Heart left ventricle (tissue), 13 donors: ENCODE data around the gene ZNF423.

Source experiments
- POLR2A ChIP-seq, 2 donors: fragments of 450-650 bp; IDR thresholded peaks; one replicate each; pipeline ENCODE4 v1.6.1; 2017; ENCODE audit warnings: antibody characterized with exemption in 2 of 2, mild to moderate bottlenecking in 2 of 2, moderate library complexity in 2 of 2
- TF ChIP-seq, protein P1 (sequence below), 12 donors: fragments of 200-600 bp; sonication (generic) in 4 of 12; IDR thresholded peaks; one replicate each; pipeline versions ENCODE4 v1.5.0 to v1.8.0; 2018 to 2022; ENCODE audit warnings: antibody characterized with exemption in 12 of 12, mild to moderate bottlenecking in 5 of 12
- donor health status: ischemic (EF 13 %, LVEDD 7.1; RV severe dilation, severe dysfunction).
- donor health status: DM: no; HTN: yes; CAD: no.
- donor health status: DM: no; HTN: no; CAD: no.
- donor health status: ischemic (EF 25% LVEDD 6.9; RV normal size, moderate dysfunction).
- donor health status: ischemic (EF 25% LVEDD 5.7; RV mildly dilated, moderate dysfunction).
- donor health status: ischemic (EF 35%, LVEDD 5.7; RV mildly dilated, moderate dysfunction).
- donor health status: nonischemic (EF 11% LVEDD 7.7; RV severe dilation, severe dysfunction).
- donor health status: DM: yes; HTN: yes; CAD: no.
- donor health status: PGD.
- donor health status: ischemic (EF 29% LVEDD 5.4; RV normal size, mild dysfunction).
- donor health status: nonischemic (EF 23%, LVEDD 6.1; RV moderate dilation, normal function).

DNA sequence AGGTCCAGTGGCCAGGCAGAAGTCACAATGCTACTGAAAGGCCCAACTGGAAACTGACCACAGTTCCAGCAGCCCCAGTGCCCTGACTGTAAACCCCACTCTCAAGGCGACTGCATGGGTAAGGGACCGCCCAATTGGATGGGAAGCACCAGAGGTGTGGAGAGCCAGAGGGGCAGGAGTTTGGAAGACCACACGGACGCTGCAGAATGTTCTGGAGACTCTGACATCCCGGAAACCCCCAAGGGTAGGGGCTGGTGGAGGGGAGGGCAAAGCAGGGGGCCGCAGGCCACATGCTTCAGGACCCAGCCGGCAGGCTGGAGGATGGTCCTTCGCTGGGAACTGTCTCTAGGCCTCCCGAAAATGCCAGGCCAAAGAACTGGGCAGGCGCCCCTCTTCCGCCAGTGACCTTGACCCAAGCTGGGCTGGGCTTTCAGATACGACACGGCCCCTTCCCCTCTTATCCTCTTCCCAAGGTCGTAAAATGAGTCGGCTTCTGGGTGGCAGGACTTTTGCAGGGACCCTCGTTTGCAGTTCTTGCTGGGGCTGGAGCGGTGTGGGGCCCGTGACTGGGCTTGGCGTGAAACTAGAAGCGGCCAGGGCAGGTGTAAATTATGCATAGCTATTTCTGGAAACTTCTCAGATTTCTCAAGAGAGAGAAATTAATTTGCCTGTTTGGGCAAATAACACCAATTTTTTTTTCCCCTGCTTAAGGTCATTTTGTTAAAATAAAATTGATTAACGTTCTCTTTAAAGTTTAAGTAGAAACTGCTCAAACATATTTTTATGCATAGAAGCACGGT lies 372.1 kb downstream of the ZNF423 start:
- no peak for TF ChIP-seq POLR2A (IDR thresholded peaks at IDR 0.05)
- TF ChIP-seq, protein P1, sequence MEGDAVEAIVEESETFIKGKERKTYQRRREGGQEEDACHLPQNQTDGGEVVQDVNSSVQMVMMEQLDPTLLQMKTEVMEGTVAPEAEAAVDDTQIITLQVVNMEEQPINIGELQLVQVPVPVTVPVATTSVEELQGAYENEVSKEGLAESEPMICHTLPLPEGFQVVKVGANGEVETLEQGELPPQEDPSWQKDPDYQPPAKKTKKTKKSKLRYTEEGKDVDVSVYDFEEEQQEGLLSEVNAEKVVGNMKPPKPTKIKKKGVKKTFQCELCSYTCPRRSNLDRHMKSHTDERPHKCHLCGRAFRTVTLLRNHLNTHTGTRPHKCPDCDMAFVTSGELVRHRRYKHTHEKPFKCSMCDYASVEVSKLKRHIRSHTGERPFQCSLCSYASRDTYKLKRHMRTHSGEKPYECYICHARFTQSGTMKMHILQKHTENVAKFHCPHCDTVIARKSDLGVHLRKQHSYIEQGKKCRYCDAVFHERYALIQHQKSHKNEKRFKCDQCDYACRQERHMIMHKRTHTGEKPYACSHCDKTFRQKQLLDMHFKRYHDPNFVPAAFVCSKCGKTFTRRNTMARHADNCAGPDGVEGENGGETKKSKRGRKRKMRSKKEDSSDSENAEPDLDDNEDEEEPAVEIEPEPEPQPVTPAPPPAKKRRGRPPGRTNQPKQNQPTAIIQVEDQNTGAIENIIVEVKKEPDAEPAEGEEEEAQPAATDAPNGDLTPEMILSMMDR (IDR thresholded peaks at IDR 0.05), result no peak
